ENCODE measurements around the gene MPPED1.

The MPPED1 gene

DNA sequence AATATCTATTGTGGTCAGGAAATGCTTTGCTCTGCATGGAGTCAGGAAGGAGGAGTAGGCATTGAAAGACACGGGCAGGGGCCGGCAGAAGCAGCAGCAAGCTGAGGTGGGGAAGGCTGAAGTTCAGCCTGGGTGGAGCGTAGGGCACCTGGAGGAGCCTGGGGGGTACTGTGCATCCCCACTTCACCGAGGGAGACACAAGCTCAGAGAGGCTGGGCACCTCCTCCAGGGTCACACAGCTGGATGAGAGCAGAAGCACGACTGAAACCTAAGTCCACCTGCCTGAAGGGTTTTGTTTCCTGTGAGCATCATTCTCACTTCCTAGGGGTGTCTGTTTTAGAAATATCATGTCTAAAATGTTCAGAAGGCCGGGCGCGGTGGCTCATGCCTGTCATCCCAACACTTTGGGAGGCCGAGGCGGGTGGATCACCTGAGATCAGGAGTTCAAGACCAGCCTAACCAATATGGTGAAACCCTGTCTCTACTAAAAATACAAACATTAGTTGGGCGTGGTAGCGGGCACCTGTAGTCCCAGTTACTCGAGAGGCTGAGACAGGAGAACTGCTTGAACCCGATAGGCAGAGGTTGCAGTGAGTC lies 138.3 kb downstream of the MPPED1 start:
- DNase-seq = no peak

DNA sequence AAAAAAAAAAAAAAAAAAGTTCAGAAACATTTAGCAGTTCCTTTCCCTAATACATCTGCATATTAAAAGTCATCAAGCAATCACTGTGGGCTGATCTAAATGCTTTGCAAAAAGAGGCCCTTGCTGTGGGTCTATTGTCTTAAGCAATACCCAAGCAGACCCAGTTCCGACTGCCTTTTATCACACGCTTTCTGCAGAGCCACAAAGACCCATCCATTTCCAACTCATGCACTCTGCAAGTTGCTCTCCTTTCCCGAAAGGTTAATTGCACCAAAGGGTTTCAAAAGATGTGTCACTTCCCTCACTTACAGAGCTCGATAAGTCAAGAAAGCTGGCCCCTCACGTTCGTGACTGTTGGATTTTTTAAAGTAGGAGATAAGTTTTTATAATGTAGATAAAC lies 138.9 kb downstream of the MPPED1 start:
- no peak for DNase-seq

DNA sequence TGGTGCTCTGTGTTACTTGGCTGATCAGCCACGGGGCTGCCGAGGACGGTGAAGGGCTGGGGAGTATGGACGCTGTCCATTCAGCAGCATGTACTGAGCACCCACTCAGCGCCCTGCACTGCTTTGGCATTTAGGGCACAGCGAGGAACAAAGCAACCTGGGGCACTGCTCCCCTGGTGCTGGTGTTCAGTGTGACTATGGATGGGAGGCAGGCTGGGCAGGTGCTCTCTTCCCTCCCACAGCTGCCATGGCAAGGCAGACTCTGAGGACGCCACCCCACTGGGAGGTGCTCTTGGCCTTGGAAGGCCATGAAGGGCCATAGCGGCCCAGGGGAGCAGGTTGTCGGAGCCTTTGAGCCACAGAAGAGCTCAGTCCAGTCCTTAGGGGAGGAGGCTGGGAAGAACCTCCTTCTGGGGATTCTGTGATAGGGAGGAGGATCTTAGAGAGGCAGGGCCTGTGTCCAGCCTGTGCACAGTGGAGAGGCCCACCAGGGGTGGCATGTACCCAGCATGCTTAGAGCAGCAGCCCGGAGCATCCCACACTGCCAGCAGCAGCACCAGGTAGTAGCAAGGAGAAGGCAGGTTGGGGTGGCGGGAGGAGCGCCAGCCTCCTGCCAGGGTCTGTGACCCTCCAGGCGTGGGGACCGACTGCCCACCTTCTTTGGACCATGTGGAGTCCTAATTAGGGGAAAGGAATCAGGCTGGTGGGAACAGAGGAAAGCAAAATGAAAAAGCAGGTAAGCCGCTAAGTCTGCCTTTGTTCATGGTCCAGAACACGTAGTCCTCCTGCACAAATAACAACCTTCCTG lies 141.8 kb downstream of the MPPED1 start:
- no peak for DNase-seq

DNA sequence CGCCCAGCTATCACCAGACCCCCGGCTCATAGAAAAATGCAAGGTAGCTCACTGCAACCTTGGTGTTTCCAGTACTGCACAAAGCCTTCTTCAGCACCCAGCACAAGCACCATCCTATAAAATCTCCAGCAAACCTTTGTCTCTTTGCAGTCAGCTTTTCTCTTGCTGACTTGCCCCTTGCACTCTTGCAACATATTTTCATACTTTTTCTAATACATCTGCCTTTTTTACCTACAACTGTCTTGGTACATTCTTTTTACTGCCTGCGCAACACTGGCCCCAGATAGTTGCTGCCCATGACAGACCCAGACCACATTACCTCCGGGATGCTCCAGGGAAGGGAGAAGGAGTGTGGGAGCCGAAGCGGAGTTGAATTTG lies 142.4 kb downstream of the MPPED1 start:
- no peak for DNase-seq

DNA sequence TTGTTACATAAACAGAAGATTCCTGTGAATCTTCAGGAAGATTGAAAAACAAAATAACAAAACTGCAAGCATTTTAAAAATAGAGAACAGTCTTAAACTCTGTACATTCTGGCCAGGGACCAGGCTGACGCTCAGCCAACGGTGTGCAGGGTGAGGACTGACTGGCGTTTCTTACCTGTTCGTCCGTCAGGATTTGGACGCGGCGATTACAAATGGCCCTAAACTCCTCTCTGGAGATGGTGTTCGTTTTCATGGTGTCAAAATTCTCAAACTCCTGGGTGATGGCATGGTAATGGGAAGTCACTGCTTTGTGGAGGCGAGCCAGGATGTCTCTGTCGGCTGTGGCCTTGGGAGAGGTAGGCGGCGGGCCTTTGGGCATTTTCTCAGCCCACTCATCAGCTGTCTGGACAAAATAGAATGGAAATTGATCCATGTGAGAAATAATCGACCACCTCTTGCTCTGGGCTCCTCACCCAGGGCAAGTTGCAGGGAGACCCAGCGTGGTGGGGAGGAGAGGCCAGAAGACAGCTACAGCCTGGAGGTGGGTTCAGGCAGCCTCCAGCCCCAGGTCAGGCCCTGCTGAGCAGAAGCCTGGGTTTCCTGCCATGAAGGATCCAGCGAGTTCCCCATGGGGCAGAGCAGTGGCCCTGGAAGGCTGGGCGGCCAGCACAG lies 143.0 kb downstream of the MPPED1 start:
- DNase-seq = no peak

DNA sequence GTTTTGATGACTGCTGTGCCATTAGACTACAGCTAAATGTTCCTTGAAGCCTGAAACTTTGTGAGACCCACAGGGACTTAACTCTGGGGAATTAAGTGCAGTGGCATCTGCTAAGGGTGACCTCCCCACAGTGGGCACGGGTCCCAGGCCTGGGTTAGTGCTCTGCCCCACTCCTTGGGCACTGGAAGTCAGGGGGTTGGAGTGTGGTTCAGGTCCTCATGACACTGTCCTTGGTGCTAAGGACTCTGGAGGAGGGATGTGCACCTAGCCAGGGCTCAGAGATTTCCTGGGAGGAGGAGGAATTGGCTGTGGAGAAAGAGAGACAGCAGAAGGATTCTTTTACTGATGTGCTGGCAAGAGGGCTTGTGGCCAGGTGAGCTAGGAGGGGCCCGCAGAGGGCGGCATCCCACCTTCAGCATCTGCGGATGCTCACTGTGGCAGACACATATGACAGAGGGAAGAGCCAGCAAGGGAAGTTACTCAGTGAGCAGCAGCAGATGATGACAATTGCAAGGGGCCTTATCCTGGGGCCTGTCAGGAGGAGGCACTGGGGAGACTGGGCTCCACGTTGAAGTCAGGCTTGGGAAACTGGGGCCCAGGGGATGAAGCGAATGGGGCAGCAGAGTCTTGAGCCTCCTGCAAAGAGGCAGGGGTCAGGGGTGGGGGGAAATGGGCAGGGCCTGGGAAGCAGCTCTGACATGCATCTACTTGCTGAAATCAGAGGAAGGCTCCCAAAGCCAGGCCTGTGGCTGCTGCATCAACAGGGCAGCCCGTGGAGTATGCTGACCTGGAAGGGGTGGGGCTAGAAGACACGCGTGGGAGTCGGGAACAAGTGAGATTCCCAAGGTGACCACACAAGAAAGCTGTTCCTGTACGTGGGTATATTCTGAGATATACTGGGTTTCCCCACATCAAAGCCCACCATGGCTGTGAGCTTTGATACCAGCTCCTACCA lies 144.0 kb downstream of the MPPED1 start:
- no peak for DNase-seq
